Measurements from ENCODE around the gene SHLD1.
"Not testable (repeated sequence)": the region's sequence is repeated elsewhere in the genome, so short reads cannot be mapped to it uniquely, and the experiment has no call there.

Gene SHLD1

GRCh38 chr20:5735845-5736510 is 14.2 kb upstream of the SHLD1 start:
- no peak for DNase-seq (ENCODE audit: low read depth)

DNA sequence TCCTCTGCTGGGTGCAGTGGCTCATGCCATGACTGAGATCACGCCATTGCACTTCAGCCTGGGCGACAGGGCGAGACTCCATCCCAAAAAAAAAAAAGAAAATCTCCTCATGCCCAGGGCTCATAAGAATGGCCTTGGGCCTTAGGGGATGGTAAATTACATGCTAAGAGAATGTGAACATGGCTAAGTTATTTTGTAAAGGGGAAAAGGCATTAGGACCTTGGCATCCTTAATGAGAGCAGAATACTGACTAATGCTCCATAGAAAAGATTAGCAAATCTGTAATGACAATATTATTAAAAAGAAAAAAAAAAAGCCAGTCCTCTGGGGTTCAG is 12.6 kb upstream of the SHLD1 start:
- DNase-seq (ENCODE audit: low read depth): no peak

GRCh38 chr20:5737966-5738365 is 12.2 kb upstream of the SHLD1 start:
- DNase-seq (ENCODE audit: low read depth): no peak

DNA sequence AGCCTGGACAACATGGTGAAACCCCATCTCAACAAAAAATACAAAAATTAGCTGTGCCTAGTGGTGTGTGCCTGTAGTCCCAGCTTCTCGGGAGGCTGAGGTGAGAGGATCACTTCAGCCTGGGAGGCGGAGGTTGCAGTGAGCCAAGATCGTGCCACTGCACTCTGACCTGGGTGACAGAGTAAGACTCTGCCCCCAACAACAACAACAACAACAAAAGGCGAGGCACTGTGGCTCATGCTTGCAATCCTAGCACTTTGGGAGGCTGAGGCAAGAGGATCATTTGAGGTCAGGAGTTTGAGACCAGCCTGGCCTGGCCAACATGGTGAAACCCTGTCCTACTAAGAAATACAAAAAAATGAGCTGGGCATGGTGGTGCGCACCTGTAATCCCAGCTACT is 9.6 kb upstream of the SHLD1 start:
- not testable (repeated sequence) for DNase-seq (ENCODE audit: low read depth)

GRCh38 chr20:5741089-5741488 is 9.1 kb upstream of the SHLD1 start:
- DNase-seq (ENCODE audit: low read depth): no peak

- no peak for DNase-seq (ENCODE audit: low read depth)
These were observed 8.2 kb upstream of the SHLD1 start for GRCh38 chr20:5742041-5742440.

GRCh38 chr20:5745416-5746030 is 4.7 kb upstream of the SHLD1 start:
- no peak for DNase-seq (ENCODE audit: low read depth)

DNA sequence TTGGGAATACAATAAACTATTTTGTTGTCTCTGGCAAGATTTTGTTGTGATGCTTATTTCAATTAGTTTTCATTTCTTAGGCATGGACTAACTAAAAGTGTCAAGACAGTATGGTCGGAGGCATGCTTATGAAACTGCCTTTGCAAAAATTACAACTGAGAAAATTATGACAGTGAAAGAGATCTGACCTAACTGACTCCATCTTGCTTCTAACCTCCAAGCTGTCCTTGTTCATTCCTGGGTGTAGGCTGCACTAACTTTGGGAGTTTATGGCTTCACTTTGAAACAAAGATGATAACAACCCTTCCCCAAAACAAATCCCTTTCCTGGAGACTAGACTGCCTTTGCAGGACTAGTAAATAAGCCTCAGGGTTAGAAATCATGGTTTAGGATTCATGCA is 4.1 kb upstream of the SHLD1 start:
- DNase-seq (ENCODE audit: low read depth): no peak

GRCh38 chr20:5748246-5748645 is 2.0 kb upstream of the SHLD1 start:
- DNase-seq (ENCODE audit: low read depth): no peak

DNA sequence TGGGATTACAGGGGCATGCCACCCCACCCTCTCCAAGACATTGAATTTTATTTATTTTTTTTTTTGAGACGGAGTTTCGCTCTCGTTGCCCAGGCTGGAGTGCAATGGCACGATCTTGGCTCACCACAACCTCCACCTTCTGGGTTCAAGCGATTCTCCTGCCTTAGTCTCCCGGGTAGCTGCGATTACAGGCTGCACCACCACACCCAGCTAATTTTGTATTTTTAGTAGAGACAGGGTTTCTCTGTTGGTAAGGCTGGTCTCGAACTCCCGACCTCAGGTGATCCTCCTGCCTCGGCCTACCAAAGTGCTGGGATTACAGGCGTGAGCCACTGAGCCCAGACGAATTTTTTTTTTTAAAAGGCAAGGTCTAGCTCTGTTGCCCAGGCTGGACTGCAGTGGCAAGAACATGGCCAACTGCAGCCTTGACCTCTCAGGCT is 669 bp upstream of the SHLD1 start:
- not testable (repeated sequence) for DNase-seq (ENCODE audit: low read depth)

DNA sequence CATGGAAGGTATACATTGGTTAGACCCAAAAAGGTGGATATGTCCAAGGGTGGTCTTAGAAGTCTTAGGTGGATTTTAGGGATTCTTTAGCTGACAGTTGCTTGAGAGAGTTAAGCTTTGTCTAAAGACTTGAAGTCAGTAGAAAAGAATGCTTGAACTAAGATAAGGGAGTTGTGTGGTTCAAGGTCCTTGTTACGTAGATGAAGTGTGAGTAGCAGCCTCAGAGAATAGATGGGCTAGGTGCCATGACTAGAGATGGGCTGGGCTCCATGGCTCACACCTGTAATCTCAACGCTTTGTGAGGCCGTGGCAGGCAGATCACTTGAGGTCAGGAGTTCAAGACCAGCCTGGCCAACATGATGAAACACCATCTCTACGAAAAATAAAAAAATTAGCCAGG is 1.7 kb downstream of the SHLD1 start:
- no peak for DNase-seq (ENCODE audit: low read depth)

DNA sequence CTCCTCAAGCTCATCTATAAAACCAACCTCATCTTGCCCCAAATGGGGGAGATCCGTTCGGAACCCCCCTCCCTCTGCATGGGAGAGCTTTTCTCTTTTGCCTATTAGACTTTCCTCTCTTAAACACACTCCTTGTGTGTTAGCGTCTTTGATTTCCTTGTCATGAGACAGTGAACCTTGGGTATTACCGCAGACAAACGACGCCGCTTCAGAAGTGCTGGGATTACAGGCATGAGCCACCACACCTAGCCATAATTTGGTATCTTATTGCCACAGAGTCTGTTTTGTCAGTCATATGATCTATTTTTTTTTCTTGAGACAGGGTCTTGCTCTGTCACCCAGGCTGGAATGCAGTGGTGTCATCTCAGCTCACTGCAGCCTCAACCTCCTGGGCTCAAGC is 3.6 kb downstream of the SHLD1 start:
- no peak for DNase-seq (ENCODE audit: low read depth)

DNA sequence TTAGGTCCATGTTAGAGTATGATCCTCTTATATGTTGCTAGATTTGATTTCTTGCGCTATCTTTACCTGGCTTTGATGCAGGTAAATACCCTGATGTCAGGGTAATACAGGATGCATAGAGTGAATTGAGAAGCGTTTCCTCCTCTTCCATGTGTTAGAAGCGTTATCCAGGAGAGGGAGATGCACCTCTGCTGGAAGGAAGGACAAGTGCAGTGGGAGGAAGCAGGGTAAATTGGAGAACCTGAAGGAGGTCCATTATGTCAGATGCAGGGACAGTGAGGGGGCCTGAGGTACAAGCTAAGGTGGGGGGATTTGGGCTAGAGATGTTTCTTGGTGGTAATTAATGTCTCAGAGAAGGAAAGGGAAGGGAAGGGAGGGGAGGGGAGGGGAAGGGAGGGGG is 7.7 kb downstream of the SHLD1 start:
- DNase-seq (ENCODE audit: low read depth): no peak

DNA sequence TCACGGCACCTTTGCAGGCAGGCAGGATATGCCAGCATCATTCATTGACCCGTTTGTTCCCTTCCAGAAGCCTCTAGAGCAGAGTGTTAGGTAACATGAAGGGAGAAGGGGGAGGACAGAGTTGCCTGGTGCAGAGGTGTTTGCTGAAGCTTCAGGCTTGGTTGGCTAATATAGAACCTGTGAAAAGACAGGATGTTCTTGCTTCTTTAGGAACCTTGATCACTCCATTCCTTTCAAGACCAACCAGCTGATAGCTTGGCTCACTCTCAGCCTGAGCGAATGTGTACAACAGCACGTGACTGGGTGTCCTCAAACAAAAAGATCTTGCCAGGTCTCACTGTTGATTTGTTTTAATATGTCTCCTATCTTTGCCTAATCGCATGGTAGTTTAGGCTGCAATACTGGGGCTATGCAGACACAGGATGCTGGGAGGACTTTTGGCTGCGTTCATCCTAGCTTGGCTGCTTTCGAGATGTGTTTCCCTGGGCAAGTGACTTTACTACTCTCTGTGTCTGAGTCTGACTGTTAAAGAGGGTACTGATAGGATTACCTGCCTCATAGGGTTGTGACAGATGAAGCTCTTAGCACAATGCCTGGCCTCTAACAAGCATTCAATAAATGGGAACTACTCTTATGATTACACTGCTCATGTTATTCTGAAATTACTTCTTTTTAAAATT is 16.0 kb downstream of the SHLD1 start:
- DNase-seq (ENCODE audit: low read depth): no peak

GRCh38 chr20:5767493-5768098 is 17.4 kb downstream of the SHLD1 start:
- no peak for DNase-seq (ENCODE audit: low read depth)

DNA sequence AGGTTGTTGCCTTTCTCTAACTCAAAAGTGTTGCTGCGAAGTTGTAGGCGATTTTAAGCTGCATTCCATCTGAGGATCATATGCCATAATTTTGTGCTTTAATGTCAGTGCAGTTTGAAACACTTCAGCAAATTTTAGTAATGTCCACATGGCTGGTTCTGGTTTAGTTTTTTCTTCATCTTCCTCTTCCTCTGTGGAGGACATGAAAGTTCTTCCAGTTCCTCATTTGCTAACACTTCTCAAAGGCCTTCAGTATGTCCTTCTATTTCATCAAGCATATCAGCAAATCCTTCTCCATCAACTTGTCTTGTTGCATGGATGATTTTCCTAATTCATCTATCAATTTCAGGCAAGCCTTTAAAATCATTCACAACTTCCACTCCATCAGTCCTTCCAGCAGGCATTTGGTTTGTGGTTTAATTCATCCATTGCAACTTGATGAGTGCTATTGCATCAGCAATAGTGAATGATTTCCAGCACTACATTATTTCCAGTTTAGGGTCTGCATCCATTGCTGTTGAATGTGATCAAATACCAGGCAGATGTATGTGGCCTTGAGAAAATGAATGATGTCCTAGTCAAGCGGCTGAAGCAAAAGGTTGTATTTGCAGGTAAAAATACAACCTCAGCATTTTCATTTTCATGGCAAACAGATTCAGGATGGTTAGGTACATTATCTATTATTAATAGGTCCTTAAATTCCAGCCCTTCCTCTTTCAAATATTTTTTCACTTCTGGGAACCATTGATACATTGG is 20.2 kb downstream of the SHLD1 start:
- DNase-seq (ENCODE audit: low read depth): no peak

DNA sequence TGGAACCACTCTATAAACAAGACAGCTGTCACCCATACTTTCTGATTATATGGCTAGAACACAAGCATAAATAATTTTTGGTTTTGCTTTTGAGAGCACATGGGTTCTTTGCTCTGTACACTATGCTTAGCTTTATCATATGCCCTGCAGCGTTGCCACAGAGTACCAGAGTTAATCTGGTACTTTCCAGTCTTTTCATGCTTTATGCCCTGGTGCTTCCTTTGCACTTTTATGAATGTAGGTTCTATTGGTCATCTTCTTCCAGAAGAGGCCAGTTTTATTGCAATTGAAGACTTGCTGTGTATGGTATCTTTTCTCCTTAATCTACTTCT is 20.8 kb downstream of the SHLD1 start:
- DNase-seq (ENCODE audit: low read depth): no peak

DNA sequence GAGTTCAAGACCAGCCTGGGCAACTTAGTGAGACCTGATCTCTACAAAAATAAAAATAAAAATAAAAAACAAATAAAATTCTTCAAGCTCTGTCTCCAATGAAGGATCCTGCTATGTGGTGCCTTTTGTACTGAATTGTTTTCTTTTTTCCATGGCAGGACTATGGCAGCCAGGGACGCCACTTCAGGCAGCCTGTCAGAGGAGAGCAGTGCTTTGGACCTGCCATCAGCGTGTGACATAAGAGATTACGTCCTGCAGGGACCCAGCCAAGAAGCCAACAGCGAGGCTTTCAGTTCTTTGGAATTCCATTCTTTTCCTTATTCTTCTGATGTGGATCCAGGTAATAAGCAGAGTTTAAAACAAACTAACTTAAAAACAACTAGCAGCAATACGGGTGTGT is 22.5 kb downstream of the SHLD1 start:
- no peak for DNase-seq (ENCODE audit: low read depth)

GRCh38 chr20:5773589-5773988 is 23.4 kb downstream of the SHLD1 start:
- DNase-seq (ENCODE audit: low read depth): no peak

GRCh38 chr20:5776077-5776476 is 25.9 kb downstream of the SHLD1 start:
- no peak for DNase-seq (ENCODE audit: low read depth)

DNA sequence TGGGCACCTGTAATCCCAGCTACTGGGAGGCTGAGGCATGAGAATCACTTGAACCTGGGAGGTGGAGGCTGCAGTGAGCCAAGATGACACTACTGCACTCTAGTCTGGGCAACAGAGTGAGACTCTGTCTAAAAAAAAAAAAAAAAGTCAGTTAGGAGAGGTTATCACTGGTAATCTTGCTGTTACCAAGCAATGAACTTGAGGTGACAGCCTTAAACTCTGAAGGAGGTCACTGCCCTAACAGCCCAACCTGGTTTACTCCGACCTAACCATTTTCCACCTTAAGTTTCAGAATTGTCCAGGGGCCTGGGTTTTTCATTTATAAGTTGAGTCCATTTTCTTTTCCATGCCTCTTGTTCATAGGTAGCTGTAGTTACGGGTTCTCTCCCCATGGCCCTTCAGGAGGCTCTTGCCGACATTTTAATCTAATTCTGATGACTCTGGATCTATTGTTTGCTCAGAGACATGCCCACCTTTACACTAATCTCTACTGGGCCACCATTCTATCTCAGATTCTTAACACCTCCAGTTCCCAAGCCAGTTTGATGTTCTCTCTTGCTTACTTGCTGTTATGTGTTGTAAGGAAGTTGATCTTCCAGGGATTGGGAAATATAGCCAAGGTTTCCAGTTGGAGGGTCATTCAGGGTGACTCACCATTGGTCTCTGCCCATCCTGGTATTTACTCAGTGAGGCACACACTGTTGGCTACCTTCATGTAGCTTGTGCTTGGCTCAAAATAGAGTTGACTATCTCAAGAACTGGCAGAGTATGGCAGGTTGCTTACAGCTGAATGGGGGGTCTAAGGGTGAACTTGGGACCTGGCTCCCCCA is 29.1 kb downstream of the SHLD1 start:
- peak; percentile 65 for DNase-seq (ENCODE audit: low read depth)

GRCh38 chr20:5780846-5781217 is 30.6 kb downstream of the SHLD1 start:
- DNase-seq (ENCODE audit: low read depth): no peak

All from stromal cell of bone marrow (primary cell).